ENCODE results near the gene PSMC2. TPM values are rescaled to one million over a fixed set of nuclear protein-coding genes. Genes with fewer than 3 reads are reported as not detected.
"Not testable (repeated sequence)": the region's sequence is repeated elsewhere in the genome, so short reads cannot be mapped to it uniquely, and the experiment has no call there.

PSMC2 gene
- total RNA-seq, 1 donor from 2014 or later: 99.0 TPM

DNA sequence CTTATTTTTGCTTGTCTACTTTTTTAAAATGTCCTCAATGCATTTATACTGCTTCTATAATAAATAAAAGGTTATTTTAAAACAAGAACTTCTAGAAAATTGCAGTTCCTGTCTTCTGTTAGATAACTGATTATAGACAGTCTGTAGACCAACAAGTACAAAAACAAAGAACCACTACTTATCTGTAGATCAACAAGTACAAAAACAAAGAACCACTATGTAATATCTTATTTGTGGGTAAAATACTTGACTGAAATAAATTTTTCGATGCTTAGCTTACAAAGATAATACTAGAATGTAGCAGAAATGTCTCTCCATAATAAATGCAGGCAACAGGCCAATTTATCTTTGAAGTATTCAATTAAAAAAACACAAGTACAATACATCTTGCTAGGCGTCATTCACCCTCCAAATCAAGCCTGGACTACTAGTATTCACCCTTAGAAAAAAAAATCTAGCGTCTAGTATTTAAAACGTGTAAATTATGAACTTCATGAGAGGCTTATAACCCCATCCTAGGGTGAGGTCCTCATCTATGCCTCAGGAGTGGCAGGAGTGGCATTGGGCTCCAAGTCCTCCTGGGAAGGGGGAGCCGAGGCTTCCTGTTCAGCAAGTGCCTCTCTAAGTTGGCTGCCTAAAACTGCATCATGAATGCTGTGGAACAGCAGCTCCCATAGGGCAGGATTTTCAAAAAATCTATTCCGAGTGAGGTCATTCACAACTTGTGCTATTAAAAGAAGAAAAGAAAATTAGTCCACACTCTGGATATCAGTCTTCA is 26.6 kb downstream of the PSMC2 start:
- DNase-seq (ENCODE audit: low read depth in 2 of 2): no peak

DNA sequence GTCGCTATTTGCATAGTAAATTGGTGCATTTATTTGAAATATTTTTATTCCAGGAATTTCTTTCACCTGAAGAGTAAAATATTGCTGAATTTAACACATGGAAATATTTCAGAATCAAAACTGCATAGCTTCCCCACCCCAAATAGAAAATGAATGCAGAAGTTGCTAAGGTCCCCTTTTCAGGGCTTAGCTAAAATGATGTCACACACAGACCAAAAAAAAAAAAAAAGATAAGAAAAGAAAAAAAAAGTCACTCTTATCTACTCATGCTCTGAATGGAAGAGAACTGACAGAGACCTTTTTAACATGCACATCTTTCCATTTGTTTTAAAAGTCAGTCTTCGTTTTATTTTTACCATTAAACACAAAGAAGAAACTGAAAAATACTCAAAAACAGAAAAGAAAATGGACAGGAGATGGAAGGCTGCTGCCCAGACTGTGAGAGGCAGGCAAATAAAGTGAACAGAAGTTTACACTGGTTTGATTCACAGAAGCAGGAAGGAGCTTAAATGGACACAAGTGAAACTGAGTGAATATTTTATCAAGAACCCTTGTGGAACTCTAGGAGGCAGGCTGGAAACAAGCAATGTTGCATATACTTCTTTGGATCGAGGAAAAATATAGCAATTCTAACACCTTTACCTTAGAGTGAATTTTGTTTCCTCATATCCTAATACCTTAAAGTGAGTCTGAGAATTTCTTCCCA is 32.0 kb downstream of the PSMC2 start:
- DNase-seq (ENCODE audit: low read depth in 2 of 2): no peak

DNA sequence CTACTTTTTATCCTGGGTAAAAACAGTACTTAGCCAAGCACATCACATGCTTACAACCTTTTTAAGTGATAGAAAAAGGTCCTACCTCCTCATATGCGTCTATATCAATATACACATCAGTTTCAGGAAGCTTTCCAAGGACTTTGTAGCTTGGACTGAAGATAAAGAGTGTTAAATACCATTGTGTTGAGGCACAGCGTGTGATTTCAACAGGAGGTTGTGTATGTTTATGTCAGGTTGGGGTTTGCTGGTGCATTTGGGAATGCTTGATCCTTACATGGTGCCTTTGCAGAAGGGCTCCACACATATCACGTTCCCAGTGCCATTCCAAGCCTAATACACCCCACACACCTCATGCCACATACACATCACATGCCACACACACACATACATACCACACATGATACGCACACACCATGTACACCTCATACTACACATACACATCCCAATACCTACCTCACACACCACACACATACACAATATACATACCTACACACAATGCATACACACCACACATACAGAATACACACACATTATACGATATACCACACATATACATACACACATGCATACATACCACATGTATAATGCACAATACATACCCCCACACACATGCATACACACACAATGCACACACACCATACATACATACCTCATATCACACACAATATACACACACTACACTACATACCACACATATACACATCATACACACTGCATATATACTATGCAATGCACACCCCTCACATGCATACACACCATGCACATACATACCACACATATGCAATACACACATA is 33.1 kb downstream of the PSMC2 start:
- DNase-seq (ENCODE audit: low read depth in 2 of 2): no peak

DNA sequence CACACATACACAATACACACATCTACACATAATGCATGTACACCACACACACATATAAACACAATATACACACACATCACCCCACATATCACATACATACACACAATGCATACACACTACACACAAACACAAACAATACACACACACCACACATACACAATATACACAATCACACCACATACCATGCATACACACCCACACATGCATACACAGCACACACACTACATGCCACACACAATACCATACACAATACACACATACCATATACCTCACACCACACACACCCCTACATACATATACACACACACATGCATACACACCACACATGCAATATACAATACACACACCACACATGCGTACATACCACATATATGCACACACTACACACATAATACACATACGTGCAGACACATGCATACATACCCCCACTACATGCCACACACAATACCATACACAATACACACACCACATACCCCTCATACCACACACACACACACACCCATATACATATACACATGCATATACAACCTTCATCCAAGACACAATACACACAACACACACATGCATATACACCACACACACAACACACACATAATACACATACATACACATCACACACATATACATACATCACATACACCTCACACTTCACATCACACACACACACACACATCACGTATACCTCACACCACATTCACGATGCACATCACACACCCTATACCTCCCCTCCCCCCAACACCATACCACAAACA is 34.0 kb downstream of the PSMC2 start:
- DNase-seq (ENCODE audit: low read depth in 2 of 2): no peak

DNA sequence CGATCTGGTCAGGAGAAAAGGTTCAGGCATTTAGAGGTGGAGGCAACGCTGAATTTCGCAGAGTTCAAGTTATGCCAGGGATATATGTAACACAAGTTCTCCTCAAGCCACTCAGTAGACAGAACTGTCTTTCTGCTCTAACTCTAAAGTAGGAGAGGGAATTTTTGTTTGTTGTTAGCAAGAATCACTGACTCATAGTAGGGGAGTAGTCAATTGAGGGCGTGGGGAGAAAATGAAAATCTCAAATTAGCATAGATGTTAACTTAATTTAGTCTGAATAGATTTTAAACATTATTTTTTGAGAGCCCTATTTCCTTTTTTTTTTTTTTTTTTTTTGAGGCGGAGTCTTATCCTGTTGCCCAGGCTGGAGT is 34.6 kb downstream of the PSMC2 start:
- no peak for DNase-seq (ENCODE audit: low read depth in 2 of 2)

DNA sequence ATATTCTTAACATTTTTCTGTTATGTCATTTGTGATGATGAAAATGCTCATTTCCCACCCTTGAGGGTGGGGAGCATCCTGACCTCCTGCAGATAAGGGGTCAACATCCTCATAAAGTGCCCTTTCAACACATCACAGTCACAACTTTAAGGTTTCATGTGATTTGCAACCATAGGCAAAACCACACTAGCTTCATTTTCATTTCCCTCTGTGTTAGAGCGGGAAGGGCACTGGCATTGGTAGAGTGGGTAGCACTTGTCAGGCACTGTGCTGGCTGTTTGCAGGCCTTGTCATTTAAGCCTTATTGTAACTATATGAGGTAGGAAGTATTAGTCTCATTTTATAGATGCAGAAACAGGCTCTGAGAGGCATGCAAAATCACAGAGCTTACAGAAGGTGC is 39.8 kb downstream of the PSMC2 start:
- no peak for DNase-seq (ENCODE audit: low read depth in 2 of 2)

DNA sequence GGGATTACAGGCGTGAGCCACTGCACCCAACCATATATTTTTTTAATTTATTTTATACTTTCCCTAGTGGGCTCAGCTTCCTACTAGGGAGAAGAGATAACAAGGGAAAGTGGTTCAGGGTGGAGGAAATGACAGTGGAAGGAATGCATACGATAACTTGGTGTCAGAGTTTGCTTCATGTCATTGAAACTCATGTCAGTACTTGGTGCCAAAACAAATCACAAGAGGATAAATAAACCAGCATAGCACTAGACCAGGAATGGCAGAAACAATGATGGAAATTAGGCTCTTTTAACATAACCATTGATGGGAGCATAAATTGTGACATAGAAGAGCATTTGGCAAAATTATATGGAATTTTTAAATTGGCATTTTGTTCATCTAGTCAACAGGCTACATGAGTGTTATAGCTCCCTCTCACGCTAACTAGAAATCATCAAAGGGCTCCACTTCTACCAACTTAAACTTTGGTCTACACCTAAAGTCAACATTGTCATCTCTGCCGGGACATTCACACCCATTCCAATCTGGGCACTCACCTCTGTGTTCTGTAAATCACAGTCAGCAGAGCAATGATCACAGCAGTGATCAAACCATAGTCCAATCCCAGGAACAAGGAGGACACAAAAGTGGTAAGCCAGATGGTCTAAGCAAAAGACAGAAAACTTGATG is 41.2 kb downstream of the PSMC2 start:
- peak in 1 of 2 donors; percentile 62 for DNase-seq (ENCODE audit: low read depth in 2 of 2)

DNA sequence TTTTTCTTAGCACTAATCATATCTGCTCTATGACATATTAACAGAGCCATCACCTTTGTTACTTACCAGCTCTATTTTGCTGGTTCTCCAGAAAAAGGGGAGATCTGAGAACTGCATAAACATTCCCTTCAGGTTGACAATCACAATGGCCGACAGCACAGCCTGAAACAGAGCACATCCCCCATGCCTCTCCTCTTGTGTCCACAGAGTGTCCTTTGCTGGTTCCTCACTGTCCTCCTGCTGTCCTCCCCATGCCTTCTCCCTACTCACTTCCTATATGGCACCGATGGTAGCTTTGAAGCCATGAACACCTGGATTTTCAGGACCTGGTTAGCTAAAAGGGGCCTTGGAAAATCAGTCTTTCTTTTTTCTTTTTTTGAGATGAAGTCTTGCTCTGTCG is 41.8 kb downstream of the PSMC2 start:
- no peak for DNase-seq (ENCODE audit: low read depth in 2 of 2)

DNA sequence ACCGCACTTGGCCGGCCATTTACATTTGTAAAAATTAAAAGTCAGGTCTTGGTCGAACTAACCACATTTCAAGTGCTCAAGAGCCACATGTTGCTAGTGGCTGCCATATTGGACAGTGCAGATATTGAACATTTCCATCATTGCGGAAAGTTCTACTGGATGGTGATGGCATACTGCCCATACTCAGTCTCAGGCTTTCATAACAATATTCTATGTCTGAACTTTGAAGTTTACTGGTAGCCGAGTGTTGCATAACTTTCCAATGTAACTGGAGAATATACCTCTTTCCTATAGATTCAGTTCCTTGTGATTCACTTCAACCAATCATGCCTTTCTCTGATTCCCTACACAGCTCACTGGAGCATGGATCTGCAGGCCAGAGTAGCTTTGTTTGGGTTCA is 43.7 kb downstream of the PSMC2 start:
- no peak for DNase-seq (ENCODE audit: low read depth in 2 of 2)

DNA sequence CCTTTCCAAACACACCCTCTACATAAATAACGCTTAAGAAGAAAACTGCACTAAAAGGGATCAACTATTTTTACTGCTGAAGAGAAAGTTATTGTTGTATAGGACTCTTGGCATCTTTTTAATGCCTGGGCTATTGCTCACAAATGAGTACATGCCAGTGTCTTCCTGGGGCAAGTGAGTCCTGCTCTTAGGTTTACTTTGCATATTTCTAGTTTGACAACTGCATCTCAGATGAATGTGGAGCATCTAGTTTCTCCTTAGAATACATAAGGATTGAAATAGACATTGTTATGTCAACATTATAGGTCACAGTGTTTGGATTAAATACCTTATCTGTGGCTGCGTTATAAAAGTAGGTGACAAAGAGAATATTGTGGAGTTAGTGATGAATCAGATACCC is 44.5 kb downstream of the PSMC2 start:
- no peak for DNase-seq (ENCODE audit: low read depth in 2 of 2)

DNA sequence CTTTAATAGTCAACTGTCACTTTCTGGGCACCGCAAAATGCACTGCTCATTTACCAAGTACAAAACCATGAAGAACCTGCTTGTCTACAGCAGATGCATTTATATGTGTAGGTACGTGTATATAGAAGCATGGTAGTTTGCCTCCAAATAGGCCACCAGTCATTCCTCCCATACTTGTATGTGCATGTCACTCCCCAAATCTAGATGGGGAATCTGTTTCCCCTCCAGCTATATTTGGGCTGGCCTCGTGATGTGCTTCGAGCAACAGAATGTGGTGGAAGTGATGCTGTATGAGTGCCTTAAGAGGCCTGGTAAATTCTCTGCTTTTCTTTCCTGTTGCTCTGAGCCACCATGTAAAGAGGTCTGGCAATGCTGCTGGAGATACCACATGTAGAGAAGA is 47.1 kb downstream of the PSMC2 start:
- no peak for DNase-seq (ENCODE audit: low read depth in 2 of 2)

DNA sequence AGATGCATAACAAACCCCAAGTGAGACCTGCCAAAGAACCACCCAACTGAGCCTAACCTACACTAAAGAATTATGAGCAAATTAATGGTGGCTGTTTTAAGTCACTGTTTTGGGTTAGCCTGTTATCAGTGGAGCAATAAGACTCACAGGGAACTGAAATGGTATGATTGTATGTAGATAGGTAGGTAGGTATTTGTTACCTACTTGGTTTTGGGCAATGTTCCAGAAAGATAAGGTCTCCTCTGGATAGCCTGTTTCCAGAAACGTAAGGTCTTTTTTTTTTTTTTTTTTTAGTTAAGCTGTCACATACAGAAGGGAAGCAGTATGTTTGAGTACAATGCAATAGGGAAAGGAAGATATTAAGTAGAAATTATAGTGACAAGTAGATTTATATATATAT is 47.6 kb downstream of the PSMC2 start:
- no peak for DNase-seq (ENCODE audit: low read depth in 2 of 2)

DNA sequence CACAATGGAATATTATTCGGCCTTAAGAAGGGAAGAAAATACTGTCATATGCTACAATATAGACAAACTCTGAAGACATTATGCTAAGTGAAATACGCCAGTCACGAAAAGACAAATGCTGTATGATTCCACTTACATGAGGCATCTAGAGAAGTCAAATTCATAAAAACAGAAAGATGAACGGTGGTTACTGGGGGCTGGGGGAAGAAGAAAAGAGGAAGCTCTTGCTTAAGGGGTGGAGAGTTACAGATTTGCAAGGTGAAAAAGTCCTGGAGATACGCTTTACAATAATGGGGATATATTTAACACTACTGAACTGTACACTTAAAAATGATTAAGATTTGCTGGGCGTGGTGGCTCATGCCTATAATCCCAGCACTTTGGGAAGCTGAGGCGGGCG is 49.0 kb downstream of the PSMC2 start:
- no peak for DNase-seq (ENCODE audit: low read depth in 2 of 2)

DNA sequence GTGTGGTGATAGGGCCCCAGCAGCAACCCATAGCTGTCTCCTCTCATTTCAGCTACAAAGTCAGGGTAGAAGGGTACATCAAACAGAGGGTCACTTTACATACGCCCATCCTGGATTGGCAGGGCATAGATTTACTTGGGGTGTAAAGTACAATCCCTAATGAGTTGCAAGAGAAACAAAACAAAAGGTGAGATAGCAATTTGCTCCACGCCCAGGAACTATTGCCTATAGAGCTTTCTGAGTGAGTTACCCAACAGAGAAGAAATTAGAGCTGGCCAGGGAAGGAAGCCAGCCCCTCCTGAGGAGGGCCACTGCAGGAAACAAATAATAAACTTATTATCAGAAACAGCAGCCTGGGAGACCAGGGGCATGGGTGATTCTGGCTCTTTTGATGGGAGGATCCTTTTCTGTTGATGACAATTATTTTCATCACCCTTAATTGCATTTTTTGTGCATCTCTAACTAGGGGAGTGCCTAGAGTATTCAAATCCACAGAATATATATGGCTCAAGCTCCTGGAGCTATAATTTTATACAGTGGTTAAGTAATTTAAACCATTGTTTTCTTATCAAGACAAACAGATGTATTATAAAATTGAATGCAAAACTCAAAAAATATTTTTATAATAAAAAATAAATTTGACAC is 51.2 kb downstream of the PSMC2 start:
- DNase-seq (ENCODE audit: low read depth in 2 of 2): no peak

DNA sequence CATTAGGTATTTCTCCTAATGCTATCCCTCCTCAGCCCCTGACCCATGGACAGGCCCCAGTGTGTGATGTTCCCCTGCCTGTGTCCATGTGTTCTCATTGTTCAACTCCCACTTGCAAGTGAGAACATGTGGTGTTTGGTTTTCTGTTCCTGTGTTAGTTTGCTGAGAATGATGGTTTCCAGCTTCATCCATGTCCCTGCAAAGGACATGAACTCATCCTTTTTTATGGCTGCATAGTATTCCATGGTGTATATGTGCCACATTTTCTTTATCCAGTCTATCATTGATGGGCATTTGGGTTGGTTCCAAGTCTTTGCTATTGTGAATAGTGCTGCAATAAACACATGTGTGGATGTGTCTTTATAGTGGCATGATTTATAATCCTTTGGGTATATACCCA is 52.2 kb downstream of the PSMC2 start:
- DNase-seq (ENCODE audit: low read depth in 2 of 2): not testable (repeated sequence)

DNA sequence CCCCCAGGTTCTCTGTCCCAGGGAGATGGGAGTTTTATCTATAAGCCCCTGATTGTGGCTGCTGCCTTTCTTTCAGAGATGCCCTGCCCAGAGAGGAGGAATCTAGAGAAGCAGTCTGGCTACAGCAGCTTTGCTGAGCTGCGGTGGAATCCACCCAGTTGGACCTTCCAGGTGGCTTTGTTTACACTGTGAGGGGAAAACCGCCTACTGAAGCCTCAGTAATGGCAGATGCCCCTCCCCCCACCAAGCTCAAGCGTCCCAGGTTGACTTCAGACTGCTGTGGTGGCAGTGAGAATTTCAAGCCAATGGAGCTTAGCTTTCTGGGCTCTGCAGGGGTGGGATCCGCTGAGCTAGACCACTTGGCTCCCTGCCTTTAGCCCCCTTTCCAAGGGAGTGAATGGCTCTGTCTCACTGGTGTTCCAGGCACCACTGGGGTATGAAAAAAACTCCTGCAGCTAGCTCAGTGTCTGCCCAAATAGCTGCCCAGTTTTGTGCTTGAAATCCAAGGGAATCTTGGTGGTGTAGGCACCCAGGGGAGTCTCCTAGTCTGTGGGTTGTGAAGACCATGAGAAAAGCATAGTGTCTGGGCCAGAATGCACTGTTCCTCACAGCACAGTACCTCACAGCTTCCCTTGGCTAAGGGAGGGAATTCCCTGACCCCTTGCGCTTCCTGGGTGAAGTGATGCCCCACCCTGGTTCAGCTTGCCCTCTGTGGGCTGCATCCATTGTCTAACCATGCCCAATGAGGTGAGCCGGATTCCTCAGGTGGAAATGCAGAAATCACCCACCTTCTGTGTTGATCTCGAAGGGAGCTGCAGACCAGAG is 58.6 kb downstream of the PSMC2 start:
- not testable (repeated sequence) for DNase-seq (ENCODE audit: low read depth in 2 of 2)

DNA sequence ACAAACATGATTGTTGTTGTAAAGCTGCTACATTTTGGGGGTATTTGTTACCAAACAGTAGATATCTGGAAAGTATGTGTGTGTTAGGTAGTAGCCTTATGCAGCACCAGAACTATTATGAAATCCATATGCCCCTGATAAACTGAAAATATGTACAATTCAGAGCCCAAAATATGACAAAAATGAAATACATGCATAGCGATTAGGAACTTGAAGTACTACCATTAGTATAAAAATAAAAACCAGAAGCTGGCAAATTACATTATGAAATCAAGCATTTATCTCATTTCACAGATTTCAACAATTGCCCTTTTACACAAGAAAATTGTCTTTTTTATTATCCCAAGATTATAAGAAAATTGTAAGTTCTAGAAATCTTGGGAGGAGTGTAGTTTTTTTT is 64.7 kb downstream of the PSMC2 start:
- DNase-seq (ENCODE audit: low read depth in 2 of 2): no peak

DNA sequence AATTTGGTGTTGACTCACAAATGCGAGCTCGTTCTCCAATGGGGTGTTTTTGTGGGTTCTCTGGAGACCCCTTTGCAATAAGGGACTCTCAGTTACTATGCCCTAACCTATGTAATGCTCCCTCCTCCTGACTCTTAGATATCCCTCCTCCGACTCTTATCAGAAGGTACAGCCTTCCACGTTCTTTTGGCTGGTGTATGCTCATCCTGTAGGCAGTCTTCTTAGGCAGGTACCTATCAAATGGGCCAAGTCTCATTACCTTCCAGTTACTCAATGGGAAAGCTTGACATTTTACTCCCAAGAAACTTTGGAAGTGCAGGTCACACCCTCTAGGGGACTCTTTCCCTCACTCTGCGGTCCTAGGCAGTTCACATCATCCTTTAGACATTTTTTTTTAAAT is 66.0 kb downstream of the PSMC2 start:
- DNase-seq (ENCODE audit: low read depth in 2 of 2): no peak

DNA sequence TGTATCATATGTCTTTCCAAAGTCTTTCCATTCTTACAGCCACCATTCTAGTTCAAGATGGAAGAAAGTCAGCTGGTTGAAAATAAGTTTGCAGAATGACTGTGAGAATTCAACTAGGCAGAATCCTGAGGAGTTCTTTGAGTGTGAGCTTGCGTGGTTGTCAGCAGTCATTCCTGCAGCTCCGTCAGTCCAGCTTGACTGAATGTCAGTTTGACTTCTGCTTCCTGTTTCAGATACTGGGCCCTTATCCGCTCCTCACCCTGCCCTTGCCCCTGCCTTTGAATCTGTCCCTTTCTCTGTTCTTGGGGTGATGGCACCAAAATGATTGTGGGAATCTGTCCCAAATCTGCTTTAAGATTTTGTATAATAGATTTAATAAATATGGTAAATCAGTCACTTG is 70.8 kb downstream of the PSMC2 start:
- no peak for DNase-seq (ENCODE audit: low read depth in 2 of 2)
